Stimulated activated CD8-positive, alpha-beta memory T cell treated with anti-CD3 and anti-CD28 coated beads, Interleukin-4, amount 100 ng/mL, for 4 hours (primary cell): ENCODE measurements around the gene TOMM6.
"Not testable (repeated sequence)": the region's sequence is repeated elsewhere in the genome, so short reads cannot be mapped to it uniquely, and the experiment has no call there.

Source experiments
- DNase-seq, 2 donors: peaks; one replicate each; pipeline ENCODE4 v3.0.0-alpha.2; 2020; ENCODE audit warnings: low read depth in 2 of 2, low spot score in 1 of 2

Gene TOMM6

DNA sequence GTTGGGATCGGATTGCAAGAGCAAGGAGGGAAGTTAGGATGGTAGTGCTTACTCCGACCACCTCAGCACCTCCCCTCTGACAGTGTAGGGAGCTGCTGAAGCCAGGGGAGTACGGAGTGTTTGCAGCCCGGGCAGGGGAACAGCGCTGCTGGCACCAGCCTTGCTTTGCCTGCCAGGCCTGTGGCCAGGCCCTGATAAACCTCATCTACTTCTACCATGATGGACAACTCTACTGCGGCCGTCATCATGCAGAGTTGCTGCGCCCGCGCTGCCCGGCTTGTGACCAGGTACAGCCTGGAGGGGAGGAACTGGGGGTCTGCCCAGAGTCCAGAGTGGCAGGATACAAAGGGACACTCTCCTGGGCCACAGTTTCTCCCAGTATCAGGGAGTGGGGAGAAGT is 2.2 kb upstream of the TOMM6 start:
- no peak for DNase-seq

DNA sequence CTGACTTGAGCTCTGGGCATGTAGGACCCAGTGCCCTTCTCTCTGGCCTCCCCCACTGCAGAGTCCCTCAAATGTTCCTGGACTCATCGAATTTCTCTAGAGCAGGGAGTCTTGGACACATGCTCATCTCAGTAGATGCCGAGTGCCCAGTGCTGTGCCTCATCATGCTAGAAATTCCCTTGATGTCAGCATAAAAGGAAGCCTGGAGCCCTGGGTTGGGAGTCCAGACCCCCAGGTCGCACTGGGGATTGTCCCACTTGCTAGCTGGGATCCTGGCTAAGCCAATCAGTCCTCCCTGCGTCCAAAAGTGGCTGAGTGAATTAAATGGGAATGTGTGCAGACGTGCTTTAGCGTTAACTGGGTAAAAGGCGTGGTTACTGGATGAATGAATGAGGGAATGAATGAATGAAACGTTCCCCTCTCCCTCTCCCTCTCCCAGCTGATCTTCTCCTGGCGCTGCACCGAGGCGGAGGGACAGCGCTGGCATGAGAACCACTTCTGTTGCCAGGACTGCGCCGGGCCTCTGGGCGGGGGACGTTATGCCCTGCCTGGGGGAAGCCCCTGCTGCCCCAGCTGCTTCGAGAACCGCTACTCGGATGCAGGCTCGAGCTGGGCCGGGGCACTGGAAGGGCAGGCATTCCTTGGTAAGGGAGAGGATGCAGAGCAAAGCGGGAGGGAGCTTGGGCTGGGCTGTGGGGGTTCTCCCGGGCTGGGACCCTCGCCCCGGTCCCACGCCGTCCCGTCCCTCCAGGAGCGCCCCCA is 1.6 kb upstream of the TOMM6 start:
- DNase-seq: no peak

DNA sequence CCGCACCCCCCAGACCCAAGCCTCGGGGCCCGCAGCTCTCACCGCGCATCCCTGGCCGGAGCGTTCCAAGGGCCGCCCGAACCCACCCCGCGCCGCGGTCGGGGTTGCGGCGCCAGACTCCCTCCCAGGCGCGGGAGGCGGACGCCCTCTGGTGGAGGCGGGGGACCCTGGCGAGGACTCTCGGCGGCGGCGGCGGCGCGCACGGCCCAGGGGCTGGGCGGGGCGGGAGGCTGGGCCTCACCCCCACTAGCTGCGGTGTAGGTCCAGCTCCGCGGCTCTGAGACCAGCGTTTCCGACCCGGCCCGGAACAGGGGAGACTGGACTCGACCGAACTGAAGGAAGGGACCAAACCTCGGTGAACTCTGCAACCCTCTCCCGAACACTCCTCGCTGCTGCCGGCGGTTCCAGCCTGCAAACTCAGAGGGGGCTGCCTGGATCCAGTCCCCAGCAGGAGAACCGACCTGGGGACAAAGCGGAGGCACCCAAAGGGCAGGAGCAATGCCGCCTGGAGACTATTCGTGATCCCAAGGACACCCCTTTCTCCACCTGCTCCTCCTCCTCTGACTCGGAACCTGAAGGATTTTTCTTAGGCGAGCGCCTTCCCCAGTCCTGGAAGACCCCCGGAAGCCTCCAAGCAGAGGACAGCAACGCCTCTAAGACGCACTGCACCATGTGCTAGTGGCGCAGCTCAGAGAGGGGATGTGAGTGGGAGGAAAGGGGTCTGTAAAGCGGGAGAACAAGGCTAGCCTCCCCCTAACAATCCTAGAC is 859 bp upstream of the TOMM6 start:
- DNase-seq: peak; percentile 77 to 78

DNA sequence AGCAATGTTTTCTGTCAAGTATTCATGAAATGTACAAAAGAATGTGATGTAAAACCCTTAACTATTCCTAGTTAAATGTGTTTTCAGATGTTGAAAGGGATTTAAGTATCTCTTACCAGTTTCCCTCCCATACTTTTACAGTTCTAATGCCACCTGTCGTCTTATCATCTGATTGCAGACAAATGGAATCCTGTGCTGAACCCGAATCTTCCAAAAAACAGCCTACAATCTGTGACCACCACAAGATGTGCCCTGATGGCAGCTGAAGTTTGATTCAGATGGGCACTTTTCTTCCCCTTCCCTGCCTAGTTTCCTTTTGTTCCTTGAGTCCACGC is 1.9 kb downstream of the TOMM6 start:
- DNase-seq: no peak

DNA sequence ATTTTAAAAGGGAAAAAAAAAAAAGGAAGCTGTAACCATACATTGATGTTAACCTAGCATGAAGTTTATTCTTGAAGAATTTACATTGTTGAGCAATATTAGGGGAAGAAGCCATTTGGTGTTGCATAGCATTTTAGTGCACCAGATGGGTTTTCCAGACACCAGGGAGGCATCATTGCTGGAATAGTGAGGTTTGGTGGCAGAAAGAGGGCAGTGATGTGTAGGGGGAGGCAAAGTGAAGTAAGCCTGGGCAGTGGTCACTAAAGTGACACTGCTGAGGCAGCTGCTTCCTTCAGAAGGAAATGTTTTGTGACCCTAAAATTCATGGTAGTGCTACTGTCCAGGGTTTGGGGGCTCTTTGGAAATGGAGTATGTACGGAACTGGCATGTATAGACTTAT is 2.6 kb downstream of the TOMM6 start:
- no peak for DNase-seq

DNA sequence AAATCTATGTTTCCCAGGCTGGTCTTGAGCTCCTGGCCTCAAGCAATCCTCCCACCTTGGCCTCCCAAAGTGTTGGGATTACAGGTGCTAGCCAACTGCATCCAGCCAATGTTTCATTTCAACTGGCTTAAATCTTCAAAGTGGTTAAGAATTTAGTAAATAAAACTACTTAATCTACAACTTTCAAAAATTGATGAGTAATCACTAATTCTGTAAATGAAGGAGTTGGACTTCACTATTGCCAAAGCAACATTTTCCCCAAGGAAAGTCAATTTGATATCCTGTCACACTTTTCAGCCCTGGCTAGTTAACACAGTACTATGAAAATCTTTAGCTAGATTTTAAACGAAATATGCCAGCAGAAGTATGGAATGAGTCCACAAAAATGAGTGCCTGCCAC is 3.8 kb downstream of the TOMM6 start:
- no peak for DNase-seq

DNA sequence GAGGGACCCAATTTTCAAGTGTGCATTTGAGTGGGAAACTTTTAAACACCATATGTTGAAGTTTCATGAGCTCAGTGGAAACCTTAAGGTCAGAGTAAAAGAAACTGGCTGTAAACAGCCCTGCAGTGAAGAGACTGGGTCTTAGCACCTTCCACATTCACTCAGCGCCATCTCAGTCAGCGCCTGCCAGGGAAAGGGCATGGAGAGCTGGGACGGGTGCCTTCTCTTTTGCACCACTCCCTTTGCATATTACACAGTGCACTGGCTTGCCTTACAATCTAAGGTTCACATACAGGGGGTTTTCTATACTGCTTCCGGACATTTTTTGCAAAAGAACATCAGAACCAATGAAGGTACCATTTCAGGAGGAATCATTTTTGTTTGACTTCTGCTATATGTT is 4.5 kb downstream of the TOMM6 start:
- DNase-seq: no peak

DNA sequence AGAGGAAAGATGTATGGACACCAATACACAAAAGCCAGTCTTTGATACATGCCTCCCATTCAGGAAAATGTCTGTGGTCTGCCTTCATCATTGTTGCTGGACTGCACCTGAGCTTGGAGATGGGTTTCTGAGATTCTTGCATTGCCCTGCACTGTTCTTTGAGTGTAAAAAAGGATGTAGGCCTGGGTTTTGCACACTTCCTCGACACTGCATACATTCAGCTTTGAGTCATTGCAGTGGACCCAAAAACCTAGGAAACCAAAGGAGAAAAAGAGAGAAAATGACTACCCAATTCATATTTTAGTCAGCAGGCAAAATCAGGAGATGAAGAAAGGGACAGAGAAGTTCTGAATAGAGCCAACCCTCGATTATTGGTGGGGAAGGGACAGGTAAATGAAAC is 9.0 kb downstream of the TOMM6 start:
- no peak for DNase-seq

DNA sequence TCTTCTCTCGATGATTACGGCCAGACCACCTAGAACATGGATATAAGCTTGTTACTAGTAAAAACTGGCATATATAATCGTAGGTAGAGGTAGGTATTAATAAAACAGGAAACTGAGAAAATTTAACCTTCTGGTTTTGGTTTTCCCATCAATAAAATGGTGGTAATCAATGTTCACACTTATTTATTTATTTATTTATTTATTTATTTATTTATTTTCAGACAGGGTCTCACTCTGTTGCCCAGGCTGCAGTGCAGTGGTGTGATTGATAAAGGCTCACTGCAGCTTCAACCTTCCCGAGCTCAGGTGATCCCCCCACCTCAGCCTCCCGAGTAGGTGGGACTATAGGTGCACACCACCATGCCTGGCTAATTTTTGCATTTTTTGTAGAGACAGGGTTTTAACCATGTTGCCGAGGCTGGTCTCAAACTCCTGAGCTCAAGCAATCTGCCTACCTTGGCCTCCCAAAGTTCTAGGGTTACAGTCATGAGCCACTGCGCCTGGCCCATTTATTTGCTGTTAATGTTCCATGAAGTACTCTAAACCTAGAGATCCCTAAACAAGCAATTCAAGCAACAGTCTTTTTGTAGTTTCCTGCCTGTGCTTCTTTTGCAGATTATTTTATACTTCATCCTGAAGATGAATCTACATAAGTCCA is 11.5 kb downstream of the TOMM6 start:
- DNase-seq: no peak

DNA sequence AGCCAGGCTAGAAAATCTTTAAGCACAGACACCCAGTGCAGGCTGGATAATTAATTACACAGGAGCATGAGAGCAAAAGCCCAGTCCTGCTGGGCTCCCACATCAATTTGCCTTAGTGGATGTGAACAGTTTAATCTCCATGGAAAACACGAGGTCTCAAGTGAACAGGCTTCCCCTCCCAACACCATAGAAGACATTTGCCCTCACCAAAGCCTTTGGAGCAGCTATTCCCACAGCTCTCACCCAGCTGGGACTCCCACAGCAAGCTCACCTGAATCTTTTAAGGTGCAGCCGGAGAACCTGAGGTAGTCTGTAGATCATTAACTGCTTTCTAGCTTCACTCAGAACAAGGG is 12.0 kb downstream of the TOMM6 start:
- no peak for DNase-seq

DNA sequence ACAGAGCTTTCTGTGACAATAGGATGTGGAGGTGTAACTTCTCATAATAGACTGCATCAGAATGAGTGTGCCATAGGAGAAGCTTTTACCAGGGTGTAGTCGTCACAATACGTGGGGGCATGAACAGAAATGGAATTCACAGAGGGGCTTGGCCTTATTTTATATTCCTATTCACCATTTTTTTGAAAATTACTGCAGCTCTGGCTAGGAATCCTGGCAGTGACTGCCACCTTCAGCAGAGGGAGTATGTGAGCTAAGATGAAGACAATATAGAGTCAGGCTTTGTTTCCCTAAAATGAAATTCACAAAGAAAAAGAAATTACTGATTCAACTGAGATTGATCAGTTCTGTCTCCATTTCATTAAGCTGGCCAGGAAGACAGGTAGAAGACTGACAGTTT is 13.9 kb downstream of the TOMM6 start:
- no peak for DNase-seq

DNA sequence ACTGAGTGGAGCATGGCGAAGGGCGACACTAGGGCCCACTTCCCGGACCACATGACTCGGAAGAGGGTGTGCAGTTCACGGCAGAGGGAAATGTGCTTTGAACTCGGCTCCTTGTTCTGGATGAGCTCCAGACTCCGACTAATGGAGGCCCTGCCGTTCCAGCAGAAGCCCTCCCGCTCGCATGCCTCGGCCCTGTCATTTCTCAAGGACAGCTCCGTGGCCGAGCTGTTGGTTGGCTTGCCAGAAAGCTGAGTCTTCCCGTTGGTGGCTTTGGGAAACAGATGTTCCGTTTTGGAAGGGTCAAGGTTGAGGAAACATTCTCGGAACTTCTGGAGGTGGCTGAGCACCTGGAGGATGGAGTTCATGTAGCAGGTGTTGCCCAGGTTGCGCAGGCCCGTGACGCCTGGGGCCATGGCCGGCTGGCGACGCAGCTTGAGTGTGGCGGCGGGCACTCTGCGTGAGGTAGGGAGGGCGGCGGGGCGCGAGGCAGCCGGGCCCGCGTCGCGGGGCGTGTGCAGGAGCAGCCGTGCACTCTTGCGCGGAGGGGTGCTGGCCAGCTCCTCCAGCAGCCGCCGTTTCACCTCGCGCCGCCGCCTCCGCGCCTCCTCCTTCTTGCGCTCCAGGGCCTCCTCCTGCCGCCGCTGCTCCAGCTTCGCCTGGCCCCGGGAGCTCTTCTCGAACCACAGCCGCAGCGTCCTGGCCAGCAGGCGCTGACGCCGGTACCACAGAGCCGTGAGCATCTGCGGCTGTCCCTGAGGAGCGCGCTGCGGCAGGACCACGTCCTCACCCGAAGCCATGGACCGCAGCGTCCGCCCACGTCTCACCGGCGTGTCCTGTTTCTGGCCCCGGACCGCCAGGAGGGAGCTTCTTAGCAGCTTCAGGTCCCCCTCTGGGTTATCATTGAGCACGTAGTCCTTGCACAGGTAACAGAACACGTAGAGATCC is 18.6 kb downstream of the TOMM6 start:
- DNase-seq: no peak

DNA sequence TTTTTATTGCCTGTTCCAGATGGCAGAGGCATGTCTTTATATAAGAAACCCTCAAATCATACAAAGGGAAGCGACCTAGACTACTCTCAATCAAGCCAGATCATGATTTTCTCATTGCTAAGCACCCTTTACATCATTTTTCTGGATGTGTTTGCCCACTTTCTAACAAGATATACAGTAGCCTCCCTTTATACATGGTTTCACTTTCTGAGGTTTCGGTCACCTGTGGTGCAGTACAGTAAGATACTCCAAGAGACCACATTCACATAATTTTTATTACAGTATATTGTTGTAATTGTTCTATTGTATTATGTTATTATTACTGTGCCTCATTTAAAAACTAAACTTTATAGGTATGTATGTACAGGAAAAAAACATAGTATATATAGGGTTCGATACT is 23.6 kb downstream of the TOMM6 start:
- no peak for DNase-seq

DNA sequence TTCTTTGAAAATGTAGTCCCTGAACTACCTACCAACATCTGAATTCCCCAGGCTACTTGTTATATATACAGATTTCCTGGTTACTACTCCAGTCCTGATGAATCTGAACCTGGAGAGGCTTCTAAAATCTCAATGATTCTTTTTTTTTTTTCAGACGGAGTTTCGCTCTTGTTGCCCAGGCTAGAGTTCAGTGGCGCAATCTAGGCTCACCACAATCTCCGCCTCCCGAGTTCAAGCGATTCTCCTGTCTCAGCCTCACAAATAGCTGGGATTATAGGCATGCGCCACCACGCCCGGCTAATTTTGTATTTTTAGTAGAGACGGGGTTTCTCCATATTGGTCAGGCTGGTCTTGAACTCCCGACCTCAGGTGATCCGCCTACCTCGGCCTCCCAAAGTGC is 24.5 kb downstream of the TOMM6 start:
- not testable (repeated sequence) for DNase-seq

DNA sequence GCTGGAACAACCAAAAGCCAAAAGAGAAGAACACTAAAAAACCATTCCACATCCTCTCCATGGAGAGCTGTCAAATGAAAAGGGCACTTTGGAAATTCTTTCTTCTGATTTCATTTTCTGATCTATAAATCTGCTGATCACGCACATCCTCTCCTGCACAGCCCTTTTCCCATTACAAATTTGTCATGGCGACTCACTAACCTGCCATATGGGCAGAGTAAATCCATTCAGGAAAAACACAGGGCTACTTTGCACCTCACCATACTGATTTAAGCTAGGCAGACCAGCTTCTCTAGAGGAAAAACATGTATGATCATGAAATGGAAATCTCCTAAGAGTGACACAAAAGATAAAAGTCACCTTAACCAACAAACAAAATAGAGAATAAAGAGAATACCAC is 26.0 kb downstream of the TOMM6 start:
- no peak for DNase-seq

DNA sequence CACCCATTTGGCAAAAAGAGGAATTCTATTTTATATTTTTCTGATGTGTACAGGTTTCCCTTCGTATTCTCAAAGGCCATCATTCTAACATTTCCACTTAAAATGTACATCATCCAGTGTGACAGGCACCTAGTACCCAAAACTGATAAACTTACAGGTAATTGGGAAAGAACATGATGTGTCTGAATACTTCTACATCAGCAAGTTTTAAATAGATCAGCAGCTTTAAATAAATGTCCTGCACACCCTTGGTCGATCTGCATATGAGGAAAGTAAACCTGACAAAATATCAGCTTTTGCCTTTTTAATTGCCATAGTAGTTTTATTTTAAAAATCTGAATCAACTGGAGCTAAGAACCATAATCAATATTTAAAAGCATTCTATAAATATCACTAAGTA is 26.5 kb downstream of the TOMM6 start:
- DNase-seq: no peak

DNA sequence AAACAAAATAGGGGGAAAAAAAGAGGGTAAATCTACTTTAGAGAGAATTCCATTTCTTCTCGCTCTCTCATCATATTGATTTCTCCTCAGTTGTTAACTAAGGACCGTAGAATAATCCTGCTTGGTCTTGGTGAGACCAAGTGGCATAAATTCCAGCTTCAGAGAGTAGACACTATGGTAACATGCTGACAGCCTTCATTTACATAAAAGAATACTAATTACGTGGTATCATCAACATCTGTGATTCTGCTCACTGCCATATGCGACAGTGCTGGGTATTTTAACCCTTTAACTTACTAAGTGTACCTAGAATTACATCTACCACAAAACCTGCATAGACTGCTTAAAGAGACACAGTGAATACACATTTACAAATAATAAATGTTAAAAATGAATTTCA is 27.1 kb downstream of the TOMM6 start:
- DNase-seq: no peak

DNA sequence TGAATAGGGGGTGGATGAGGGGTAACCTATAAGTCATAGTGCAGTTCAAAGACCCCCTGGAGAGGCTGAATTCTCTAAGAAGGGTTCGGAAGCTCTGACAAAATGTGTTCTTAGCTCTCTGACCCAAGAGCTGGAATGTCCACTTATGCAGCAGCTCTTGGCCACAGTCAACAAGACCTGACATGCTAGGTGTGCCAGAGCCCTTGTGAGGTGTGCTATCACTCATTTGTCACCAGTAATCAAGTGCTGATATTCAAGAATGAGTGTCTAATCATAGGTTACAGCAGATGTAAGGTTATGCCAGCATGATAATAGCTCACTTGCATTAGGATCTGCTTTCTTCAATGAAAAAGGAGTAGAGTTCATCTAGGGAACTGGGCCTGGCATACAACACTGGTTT is 28.1 kb downstream of the TOMM6 start:
- no peak for DNase-seq

DNA sequence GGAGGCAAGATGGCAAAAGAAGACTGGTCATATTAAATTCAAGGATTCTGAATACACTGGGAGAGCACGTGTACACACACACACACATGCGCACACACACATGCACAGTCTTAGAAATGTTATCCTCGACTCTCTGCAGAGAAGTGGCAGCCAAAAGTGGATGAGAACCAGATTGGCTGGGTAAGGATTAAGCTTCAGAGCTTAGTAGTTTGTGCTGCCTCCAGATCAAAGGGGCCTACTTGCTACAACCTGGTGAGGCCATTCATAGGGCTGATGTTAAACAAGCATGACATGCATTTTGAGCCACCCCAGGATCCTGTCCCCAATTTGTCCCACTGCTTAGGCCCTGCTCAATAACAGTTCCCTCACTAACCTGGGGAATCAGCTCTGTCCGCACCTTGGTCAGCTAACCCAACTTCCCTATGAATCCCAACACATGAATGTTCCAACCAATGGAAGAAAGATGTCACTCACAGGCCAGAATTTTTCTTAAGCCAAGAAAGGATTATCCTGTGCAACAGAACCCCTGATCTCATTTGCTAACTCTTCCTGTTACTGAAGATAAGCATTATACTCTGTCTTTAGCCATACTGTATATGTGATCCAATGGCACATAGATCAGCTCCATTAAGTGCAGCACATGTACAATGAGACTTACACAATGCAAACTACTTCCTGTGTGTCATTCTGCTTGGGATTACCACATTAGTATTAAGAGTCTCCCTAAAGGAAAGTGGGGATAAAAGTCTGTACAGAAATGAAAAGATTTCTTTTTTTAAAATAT is 31.0 kb downstream of the TOMM6 start:
- no peak for DNase-seq

DNA sequence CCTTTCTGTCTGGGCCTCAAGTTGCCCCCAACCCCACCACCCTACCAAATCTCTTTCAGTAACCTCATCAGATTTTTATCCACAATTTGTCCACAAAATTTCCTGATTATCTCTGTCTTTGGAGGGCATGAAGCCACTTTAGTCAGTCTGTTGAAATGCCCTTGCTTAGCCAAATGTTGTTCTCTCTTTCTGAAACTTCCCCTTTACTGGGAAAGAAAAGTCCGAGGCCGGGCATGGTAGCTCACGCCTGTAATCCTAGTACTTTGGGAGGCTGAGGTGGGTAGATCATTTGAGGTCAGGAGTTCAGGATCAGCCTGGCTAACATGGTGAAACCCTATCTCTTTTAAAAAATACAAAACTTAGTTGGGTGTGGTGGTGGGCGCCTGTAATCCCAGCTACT is 33.8 kb downstream of the TOMM6 start:
- DNase-seq: no peak

DNA sequence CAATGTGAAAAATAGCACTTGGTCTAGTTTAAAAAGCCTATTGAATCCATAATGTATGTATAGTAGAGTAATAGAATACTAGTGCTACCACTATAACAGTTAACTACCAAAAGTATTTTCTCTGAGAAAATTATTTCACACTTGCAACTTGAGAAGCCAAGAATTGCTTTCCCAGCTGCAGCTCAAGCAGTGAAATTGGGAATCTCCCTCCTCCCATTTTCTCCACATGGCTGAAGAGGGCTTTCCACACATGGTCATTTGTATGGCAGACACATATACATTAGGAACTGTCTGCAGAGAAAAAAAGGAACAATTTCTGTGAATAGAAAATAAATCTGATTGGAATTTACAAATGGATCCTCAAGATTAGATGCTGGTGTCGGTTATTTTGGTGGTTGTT is 34.5 kb downstream of the TOMM6 start:
- no peak for DNase-seq
